Measurements from ENCODE around the gene CUEDC1.

Gene CUEDC1

DNA sequence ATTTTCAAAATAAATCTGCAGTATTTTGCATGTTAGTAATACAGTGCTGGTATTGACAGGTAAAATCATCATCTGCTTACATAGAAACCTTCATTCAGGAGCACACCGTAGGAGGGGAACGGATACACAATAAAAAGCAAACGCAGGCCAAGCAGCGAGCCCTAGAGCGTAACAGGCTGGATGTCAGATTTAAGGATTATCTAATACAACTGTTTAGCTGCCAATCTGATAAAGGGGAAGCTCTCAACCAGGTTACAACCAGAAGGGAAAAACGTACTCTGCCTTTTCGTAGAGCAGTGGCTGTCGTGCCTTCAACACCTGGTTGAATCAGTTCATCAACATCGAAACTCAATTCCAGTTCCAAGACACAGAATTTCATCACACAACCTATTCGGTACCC lies 16.4 kb upstream of the CUEDC1 start:
- DNase-seq (ENCODE audit: low read depth in 1 of 2, low spot score in 1 of 2) = no peak
- TF ChIP-seq GABPA (IDR thresholded peaks at IDR 0.05; ENCODE audit: low read depth) = no peak
- no peak for TF ChIP-seq POLR2AphosphoS5 (IDR thresholded peaks at IDR 0.05; ENCODE audit: low read depth)
- TF ChIP-seq, protein P1, sequence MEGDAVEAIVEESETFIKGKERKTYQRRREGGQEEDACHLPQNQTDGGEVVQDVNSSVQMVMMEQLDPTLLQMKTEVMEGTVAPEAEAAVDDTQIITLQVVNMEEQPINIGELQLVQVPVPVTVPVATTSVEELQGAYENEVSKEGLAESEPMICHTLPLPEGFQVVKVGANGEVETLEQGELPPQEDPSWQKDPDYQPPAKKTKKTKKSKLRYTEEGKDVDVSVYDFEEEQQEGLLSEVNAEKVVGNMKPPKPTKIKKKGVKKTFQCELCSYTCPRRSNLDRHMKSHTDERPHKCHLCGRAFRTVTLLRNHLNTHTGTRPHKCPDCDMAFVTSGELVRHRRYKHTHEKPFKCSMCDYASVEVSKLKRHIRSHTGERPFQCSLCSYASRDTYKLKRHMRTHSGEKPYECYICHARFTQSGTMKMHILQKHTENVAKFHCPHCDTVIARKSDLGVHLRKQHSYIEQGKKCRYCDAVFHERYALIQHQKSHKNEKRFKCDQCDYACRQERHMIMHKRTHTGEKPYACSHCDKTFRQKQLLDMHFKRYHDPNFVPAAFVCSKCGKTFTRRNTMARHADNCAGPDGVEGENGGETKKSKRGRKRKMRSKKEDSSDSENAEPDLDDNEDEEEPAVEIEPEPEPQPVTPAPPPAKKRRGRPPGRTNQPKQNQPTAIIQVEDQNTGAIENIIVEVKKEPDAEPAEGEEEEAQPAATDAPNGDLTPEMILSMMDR (IDR thresholded peaks at IDR 0.05; ENCODE audit: insufficient read depth, low read length) = no peak
- no peak for TF ChIP-seq SPI1 (IDR thresholded peaks at IDR 0.05; ENCODE audit: borderline replicate concordance, low read depth)
- TF ChIP-seq, protein P2, sequence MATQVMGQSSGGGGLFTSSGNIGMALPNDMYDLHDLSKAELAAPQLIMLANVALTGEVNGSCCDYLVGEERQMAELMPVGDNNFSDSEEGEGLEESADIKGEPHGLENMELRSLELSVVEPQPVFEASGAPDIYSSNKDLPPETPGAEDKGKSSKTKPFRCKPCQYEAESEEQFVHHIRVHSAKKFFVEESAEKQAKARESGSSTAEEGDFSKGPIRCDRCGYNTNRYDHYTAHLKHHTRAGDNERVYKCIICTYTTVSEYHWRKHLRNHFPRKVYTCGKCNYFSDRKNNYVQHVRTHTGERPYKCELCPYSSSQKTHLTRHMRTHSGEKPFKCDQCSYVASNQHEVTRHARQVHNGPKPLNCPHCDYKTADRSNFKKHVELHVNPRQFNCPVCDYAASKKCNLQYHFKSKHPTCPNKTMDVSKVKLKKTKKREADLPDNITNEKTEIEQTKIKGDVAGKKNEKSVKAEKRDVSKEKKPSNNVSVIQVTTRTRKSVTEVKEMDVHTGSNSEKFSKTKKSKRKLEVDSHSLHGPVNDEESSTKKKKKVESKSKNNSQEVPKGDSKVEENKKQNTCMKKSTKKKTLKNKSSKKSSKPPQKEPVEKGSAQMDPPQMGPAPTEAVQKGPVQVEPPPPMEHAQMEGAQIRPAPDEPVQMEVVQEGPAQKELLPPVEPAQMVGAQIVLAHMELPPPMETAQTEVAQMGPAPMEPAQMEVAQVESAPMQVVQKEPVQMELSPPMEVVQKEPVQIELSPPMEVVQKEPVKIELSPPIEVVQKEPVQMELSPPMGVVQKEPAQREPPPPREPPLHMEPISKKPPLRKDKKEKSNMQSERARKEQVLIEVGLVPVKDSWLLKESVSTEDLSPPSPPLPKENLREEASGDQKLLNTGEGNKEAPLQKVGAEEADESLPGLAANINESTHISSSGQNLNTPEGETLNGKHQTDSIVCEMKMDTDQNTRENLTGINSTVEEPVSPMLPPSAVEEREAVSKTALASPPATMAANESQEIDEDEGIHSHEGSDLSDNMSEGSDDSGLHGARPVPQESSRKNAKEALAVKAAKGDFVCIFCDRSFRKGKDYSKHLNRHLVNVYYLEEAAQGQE (IDR thresholded peaks at IDR 0.05; ENCODE audit: insufficient replicate concordance, low read depth) = no peak
- no peak overlapping the region for H3K4me3 ChIP-seq (replicated peaks; ENCODE audit: insufficient read depth, low read length)
- H3K27ac ChIP-seq (replicated peaks) = no peak overlapping the region
- no peaks in the 10 kb centered on the region for H3K27me3 ChIP-seq (ENCODE audit: insufficient read depth, poor library complexity, severe bottlenecking)

DNA sequence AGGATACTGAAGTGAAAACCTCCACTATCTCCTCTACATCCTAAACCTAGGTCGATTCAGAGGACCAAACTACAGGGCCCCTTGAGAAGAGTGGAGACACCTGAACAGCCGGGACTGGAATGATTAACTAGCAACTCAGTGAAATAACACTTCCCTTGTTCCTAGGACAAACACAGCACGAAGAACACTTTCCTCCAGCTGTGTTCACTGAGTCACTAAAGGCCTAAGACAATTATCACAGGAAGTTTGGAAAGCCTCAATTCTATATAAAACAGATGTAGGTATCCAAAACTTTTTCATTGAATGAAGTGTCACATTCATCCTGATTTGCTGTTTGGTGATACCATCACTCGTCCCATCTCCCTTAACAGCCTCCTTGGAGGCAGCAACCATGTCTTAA lies 15.5 kb upstream of the CUEDC1 start:
- TF ChIP-seq POLR2AphosphoS5 (IDR thresholded peaks at IDR 0.05; ENCODE audit: low read depth) (no peak), SPI1 (IDR thresholded peaks at IDR 0.05; ENCODE audit: borderline replicate concordance, low read depth) (no peak), GABPA (IDR thresholded peaks at IDR 0.05; ENCODE audit: low read depth) (no peak)
- TF ChIP-seq, protein P1 (IDR thresholded peaks at IDR 0.05; ENCODE audit: insufficient read depth, low read length) = no peak
- TF ChIP-seq, protein P2 (IDR thresholded peaks at IDR 0.05; ENCODE audit: insufficient replicate concordance, low read depth) = no peak
- H3K27ac ChIP-seq (replicated peaks) = no peak overlapping the region
- no peak for DNase-seq (ENCODE audit: low read depth in 1 of 2, low spot score in 1 of 2)
- no peaks in the 10 kb centered on the region for H3K27me3 ChIP-seq (ENCODE audit: insufficient read depth, poor library complexity, severe bottlenecking)
- H3K4me3 ChIP-seq (replicated peaks; ENCODE audit: insufficient read depth, low read length) = no peak overlapping the region

DNA sequence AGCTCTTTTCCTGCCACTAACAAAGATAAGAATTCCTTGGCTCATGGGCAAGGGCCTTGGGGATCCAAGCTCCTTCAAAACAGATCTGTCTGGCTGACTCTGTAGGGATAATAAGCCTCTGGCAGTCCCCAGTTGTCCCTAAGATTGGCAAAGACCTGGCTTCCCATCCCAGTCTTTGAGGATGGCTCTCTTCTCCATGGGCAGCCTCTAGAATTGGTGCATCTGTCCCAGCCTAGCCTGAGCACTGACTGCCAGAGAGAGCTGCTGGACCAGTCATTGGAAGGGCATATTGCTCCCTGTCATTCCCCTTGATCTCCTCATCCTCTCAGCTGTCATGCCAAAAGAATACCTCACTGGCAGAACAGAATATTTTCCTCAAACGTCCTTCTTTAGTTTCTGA lies 13.2 kb upstream of the CUEDC1 start:
- TF ChIP-seq, protein P1 (IDR thresholded peaks at IDR 0.05; ENCODE audit: insufficient read depth, low read length) = no peak
- TF ChIP-seq SPI1 (IDR thresholded peaks at IDR 0.05; ENCODE audit: borderline replicate concordance, low read depth) = no peak
- DNase-seq (ENCODE audit: low read depth in 1 of 2, low spot score in 1 of 2) = no peak
- Histone ChIP-seq H3K4me3 (replicated peaks; ENCODE audit: insufficient read depth, low read length) (no peak overlapping the region), H3K27ac (replicated peaks) (no peak overlapping the region), H3K27me3 (ENCODE audit: insufficient read depth, poor library complexity, severe bottlenecking) (no peaks in the 10 kb centered on the region)

DNA sequence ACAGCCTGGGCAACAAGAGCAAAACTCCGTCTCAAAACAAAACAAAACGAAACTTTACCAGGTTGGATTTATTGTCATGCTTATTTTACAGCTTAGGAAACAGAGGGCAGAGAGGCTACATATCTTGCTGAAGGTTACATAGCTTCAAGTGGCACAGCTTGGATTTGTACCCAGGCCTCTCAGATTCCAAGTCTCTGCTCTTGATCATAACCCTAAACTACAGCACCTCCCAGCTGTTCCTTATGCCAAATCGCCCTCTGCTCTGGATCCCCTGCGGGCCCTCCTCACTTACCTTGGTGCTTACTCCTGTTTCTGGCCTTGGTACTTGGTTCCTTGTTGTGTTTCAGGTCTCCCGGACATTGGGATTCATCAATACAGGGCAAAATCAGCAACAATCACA lies 11.7 kb upstream of the CUEDC1 start:
- no peak for DNase-seq (ENCODE audit: low read depth in 1 of 2, low spot score in 1 of 2)

More for the DNA sequence above, 11.7 kb upstream of the CUEDC1 start:
- Histone ChIP-seq H3K4me3 (replicated peaks; ENCODE audit: insufficient read depth, low read length) (no peak overlapping the region), H3K27me3 (ENCODE audit: insufficient read depth, poor library complexity, severe bottlenecking) (no peaks in the 10 kb centered on the region), H3K27ac (replicated peaks) (no peak overlapping the region)
- TF ChIP-seq POLR2AphosphoS5 (IDR thresholded peaks at IDR 0.05; ENCODE audit: low read depth) (no peak), SPI1 (IDR thresholded peaks at IDR 0.05; ENCODE audit: borderline replicate concordance, low read depth) (no peak), GABPA (IDR thresholded peaks at IDR 0.05; ENCODE audit: low read depth) (no peak)
- TF ChIP-seq, protein P2 (IDR thresholded peaks at IDR 0.05; ENCODE audit: insufficient replicate concordance, low read depth) = no peak
- TF ChIP-seq, protein P1 (IDR thresholded peaks at IDR 0.05; ENCODE audit: insufficient read depth, low read length) = no peak

Measured in HL-60 (cell line).